HG03045 (cell line): ENCODE measurements around the gene OAS2.

Experiments used
- ATAC-seq: cut with Tn5 transposase; IDR thresholded peaks from one replicate; pipeline ENCODE4 v1.9.1; 2021; ENCODE audit warnings: mild to moderate bottlenecking, moderate library complexity; ENCODE audit not compliant: unreplicated experiment

The OAS2 gene, protein sequence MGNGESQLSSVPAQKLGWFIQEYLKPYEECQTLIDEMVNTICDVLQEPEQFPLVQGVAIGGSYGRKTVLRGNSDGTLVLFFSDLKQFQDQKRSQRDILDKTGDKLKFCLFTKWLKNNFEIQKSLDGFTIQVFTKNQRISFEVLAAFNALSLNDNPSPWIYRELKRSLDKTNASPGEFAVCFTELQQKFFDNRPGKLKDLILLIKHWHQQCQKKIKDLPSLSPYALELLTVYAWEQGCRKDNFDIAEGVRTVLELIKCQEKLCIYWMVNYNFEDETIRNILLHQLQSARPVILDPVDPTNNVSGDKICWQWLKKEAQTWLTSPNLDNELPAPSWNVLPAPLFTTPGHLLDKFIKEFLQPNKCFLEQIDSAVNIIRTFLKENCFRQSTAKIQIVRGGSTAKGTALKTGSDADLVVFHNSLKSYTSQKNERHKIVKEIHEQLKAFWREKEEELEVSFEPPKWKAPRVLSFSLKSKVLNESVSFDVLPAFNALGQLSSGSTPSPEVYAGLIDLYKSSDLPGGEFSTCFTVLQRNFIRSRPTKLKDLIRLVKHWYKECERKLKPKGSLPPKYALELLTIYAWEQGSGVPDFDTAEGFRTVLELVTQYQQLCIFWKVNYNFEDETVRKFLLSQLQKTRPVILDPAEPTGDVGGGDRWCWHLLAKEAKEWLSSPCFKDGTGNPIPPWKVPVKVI

GRCh38 chr12:112978163-112979040, at the start of gene OAS2:
Gene OAS2 (plus strand): TSS chr12:112978519. CDS start chr12:112978609, 90 bp downstream.
- peak; percentile 92 for ATAC-seq

DNA sequence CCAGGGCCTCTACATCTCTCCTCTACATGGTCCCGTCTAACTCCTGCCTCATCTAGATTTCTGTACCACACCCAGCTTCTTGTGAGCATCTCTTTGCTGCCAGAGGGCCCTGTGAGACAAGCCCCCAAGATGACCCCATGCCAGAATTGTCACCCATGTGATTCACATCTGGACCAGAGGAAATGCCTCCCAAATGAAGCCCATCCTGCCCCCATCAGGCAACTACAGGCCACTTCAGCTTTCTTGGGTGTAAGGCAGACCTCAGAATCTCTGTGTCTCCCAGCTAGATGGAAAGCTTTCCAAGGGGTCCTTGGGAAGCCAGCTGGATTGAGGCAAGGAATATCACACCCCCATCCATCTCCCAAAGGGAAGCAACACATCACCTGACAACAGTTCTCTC, 49.3 kb upstream of the OAS2 start:
- ATAC-seq = no peak

- no peak for ATAC-seq
These were observed 48.6 kb upstream of the OAS2 start for GRCh38 chr12:112929715-112930114.

GRCh38 chr12:112930350-112930749, 48.0 kb upstream of the OAS2 start:
- ATAC-seq = no peak

DNA sequence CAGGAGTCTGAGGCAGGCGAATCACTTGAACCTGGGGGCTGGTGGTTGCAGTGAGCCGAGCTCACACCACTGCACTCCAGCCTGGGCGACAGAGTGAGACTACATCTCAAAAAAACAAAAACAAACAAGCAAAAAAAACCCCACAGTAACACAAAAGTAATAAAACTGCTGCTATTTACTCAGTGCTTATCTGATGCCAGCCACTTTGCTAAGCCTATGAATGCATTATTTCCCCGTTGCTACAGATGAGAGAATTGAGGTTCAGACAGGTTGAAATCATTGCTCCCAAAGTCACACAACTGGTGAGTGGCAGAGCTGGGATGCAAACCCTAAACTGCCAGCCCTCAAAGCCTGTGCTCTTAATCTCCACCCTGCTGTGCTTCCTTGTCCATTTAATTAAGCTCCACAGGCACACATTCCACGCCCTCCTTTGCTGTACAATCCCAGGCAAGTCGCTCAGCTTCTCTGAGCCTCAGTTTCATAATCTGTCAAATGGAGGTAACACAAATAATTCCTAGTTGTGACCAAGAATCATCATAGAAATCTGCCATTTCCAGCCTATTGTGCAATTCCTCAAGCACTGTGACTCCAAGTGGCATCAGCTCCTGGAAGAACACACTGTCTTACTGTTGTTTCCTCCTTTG, 45.7 kb upstream of the OAS2 start:
- no peak for ATAC-seq

DNA sequence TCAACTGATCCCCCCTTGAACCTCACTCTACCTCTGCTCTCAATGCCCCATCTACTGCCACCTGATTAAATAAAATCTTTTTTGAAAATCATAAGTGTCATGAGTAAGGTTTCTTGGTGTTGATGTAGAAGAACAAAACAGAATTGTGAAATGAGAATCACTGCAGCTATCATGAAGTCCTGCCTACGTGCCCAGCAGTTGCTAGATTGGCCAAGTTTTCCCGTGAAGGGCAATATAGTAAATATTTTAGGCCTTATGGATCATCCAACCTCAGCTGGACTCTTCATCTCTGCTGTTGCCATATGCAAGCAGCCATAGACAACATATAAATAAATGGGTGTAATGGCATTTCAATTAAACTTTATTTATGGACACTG, 45.2 kb upstream of the OAS2 start:
- ATAC-seq = no peak

- ATAC-seq = no peak
These were observed 42.1 kb upstream of the OAS2 start for GRCh38 chr12:112936264-112936663.

DNA sequence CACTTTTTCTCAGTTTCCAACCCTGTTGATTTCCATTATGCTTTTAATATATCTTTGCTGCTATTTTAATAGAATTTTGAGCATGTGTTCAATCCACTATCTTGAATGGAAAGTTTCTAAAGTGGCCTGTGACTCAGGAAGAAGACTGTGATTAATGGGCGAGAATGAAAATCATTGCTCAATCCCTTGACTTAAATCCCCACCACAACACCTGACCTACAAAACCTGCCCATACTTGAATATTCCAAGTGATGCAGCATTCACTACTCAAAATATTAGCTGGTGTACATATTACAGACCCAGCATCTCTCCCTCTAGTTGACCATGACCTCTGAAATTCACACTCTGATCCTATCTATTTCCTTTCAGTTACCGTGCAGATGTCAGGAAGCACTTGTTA, 41.4 kb upstream of the OAS2 start:
- ATAC-seq = no peak

DNA sequence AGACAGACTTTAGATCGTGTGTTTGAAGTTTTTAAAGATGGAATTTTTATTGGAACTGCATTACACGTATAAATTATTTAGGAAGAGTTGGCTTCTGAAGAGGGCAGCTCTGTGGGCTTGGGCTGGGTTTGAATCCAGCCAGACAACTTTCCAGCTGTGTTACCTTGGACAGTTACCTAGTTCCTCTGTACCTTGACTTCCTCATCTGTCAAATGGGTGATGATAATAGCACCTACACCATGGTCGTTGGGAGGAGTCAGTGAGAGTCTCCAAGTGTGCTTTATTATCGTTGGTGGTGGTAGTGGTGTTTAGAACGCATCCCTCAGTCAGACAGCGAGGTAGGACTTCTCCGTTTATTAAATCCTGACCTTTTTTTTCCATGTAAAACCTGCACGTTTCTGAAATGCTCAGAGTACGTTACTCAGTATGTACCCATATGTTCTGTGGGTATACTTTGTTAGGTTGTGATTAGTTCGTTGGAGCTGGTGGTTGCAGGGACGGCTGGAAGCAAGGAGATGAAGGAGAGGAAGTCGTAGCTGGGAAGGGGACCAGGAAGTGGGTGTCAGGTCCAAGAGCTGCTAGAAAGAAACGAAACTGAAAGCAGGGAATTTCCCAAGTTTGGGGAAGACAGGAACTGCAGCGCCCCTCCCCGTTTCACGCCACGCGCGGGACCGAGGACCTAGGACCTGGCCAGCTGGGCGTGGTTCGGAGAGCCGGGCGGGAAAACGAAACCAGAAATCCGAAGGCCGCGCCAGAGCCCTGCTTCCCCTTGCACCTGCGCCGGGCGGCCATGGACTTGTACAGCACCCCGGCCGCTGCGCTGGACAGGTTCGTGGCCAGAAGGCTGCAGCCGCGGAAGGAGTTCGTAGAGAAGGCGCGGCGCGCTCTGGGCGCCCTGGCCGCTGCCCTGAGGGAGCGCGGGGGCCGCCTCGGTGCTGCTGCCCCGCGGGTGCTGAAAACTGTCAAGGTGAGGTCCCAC, 40.3 kb upstream of the OAS2 start, which contains the start of gene OAS3:
OAS3 (plus strand) TSS at position 734 of the 979 bp plus-strand sequence; CDS start at position 791, 57 bp downstream.
- ATAC-seq = no peak

GRCh38 chr12:112938751-112939150, 39.6 kb upstream of the OAS2 start:
- no peak for ATAC-seq

DNA sequence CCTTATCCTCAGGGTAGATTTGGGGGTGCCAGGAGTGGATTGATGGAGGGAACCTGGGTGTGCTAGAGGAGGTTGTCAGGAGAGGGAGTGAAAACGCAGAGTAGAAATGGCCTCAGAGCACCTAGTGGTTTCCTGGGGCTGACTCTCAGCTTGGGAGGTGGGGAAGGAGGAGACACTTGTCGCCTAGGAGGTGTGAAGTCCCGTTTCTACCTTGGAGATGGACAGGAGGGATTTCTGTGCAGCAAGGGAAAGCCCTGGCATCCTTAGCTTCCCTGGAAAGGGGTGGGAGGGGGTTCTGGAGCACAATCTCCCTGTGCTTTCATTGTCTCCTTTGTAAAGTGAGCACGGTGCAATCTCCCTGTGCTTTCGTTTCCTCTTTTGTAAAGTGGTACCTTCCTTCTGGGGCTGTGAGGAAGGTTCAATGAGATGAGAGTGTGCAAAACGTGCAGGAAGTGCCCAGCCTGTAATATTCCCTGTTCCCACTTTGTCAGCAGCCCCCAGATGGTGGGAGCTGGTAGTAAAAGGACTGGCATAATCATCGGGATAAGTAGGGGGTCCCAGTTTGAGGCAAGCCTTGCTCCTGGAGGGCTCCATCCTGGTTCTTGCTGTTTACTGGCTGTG, 38.4 kb upstream of the OAS2 start:
- ATAC-seq = no peak

GRCh38 chr12:112941528-112942335, 36.6 kb upstream of the OAS2 start:
- no peak for ATAC-seq

- no peak for ATAC-seq
These were observed 35.7 kb upstream of the OAS2 start for GRCh38 chr12:112942572-112942971.

- no peak for ATAC-seq
These were observed 34.2 kb upstream of the OAS2 start for GRCh38 chr12:112944024-112944690.

DNA sequence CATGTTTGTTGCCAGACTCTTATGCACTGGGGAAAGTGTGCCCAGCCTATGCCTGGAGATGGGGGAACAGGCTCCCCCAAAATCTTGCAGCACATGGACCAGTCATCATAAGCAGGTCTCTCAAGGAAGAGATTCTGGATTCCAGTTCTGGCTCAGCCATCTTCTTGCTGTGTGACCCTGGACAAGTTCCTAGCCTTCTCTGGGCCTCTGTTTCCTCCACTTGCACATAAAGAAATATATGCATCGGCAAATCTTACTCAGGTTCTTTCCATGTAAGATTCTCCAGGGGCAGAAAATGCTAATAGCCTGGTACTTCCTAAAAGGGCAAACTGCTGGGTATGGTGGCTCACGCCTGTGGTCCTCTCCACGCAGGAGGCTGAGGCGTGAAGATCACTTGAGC, 32.8 kb upstream of the OAS2 start:
- no peak for ATAC-seq

- ATAC-seq = no peak
These were observed 31.9 kb upstream of the OAS2 start for GRCh38 chr12:112946236-112947000.

DNA sequence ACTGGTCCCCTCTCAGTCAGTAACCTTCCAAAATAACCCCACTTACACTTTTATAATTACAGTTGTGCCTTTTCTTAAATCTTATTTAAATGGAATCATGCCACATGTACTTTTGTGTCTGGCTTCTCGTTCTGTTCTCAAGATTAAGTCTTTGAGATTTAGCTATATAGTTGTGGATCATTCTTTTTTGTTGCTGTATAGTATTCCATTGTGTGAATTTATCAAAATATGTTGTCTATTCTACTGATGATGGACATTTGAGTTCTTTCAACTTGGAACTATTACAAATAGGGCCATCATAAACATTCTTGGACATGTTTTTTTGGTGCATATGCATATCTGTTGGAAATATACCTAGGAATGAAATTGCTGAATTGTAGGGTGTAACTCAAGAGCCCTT, 31.0 kb upstream of the OAS2 start:
- ATAC-seq = no peak
